ENCODE measurements around the gene CLDN8. TPM values are rescaled to one million over a fixed set of nuclear protein-coding genes. Genes with fewer than 3 reads are reported as not detected.

The CLDN8 gene
- total and polyA plus RNA-seq, 10 of the 15 experiments (the other 5 are each of a cell fraction or from before 2014, with no cell fraction given) = not detected

DNA sequence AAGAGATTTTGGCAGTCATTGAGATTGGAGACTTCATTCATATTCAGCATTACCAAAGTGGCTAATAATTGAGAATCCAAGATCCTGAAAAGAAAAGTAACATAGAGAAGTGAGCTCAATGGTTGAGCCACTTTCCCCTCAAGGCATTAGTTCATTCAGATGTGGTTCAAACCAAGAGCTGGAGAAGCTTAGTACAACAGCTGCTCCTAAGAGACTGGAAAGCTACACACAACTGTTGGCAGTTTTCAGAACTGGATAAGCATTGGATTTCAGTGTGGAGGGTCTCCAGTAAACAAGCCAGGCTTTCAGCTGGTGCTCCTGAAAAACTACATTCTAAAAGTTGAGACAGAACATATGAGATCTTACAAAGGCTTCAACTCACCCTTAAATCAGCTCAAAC, 29.2 kb upstream of the CLDN8 start (continued):
- no peak for TF ChIP-seq SUPT20H (IDR thresholded peaks at IDR 0.05; ENCODE audit: borderline replicate concordance, control insufficient read depth, low read depth, low read length)
- TF ChIP-seq, protein P1, sequence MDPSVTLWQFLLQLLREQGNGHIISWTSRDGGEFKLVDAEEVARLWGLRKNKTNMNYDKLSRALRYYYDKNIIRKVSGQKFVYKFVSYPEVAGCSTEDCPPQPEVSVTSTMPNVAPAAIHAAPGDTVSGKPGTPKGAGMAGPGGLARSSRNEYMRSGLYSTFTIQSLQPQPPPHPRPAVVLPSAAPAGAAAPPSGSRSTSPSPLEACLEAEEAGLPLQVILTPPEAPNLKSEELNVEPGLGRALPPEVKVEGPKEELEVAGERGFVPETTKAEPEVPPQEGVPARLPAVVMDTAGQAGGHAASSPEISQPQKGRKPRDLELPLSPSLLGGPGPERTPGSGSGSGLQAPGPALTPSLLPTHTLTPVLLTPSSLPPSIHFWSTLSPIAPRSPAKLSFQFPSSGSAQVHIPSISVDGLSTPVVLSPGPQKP (IDR thresholded peaks at IDR 0.05; ENCODE audit: low read depth, low read length) = no peak

DNA sequence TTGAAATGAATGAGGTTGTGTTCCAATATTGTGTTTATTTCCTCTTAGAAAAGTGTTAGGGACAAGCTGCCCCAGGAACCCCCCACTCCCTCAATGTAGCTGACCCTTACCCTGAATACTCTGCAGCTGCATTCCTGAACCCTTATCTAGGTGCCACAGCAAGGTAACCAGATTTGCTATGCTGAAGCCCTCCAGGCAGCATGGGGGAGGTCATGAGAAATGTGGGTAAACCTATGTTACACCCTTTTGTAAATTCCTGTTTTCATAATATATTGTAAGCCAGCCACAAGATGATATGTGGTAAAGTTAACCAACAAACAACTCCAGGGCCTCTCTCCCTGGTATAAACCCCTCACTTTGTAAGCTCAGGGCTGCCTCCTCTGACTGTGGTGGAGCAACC, 27.8 kb upstream of the CLDN8 start:
- ChIA-PET POLR2A (no interaction called here), SMC1A (ENCODE audit: uncharacterized antibody, unreplicated experiment) (interaction anchor here (0.7 kb wide), 1 partner anchor 9 kb away, joined by 4 read pairs; no protein-coding TSS in a partner anchor), CTCF (no interaction called here), RAD21 (ENCODE audit: unreplicated experiment) (no interaction called here)
- Histone ChIP-seq H4K20me1 (ENCODE audit: control insufficient read depth, insufficient read depth) (no peaks in the 10 kb centered on the region), H3K27me3 (replicated peaks in 1 of 2; ENCODE audit: control insufficient read depth in 2 of 2, insufficient read depth in 2 of 2, low read length in 1 of 2) (no peaks in the 10 kb centered on the region), H3K27ac (ENCODE audit: control insufficient read depth, insufficient read depth) (no peak overlapping the region), H3K36me3 (ENCODE audit: control insufficient read depth in 2 of 2, insufficient read depth in 2 of 2, low read length in 1 of 2) (no peaks in the 10 kb centered on the region), H3K4me1 (ENCODE audit: control insufficient read depth, insufficient read depth, low read length) (no peaks in the 10 kb centered on the region), H3K4me2 (ENCODE audit: control insufficient read depth, insufficient read depth) (no peak overlapping the region), H3K9me3 (replicated peaks; ENCODE audit: control insufficient read depth, insufficient read depth, low read length) (no peaks in the 10 kb centered on the region; the same call in 2 of the 3 replicates), H3K9ac (ENCODE audit: control insufficient read depth, insufficient read depth, low read length) (no peak overlapping the region), H2AFZ (ENCODE audit: control insufficient read depth, low read depth, low read length) (no peak overlapping the region), H3K79me2 (ENCODE audit: control insufficient read depth, insufficient read depth, low read length) (no peaks in the 10 kb centered on the region), H3K4me3 (no peak overlapping the region)
- in situ Hi-C loops (cut with MboI) = no loop called here
- intact Hi-C loops (cut with micrococcal nuclease; ENCODE audit: unreplicated experiment) = no loop called here
- TF ChIP-seq MTA3 (IDR thresholded peaks at IDR 0.05; ENCODE audit: borderline replicate concordance, low read length) (no peak), JUNB (IDR thresholded peaks at IDR 0.05) (no peak), KAT2A (conservative IDR thresholded peaks at IDR 0.05; ENCODE audit: control insufficient read depth, low read depth, low read length) (no peak), TCF12 (IDR thresholded peaks at IDR 0.05; ENCODE audit: low read depth, low read length) (no peak), RUNX3 (IDR thresholded peaks at IDR 0.05; ENCODE audit: low read length) (no peak), POLR2AphosphoS5 (IDR thresholded peaks at IDR 0.05; ENCODE audit: low read length) (no peak)
- TF ChIP-seq, protein P2, sequence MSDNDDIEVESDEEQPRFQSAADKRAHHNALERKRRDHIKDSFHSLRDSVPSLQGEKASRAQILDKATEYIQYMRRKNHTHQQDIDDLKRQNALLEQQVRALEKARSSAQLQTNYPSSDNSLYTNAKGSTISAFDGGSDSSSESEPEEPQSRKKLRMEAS (IDR thresholded peaks at IDR 0.05; ENCODE audit: low read depth, low read length) = no peak
- FAIRE-seq (no peak), DNase-seq (ENCODE audit: low read depth, low spot score) (no peak), ATAC-seq (no peak)
- BruUV-seq (replicated peaks) = no TSS peak
